ENCODE data around the gene STRBP. TPM values are rescaled to one million over a fixed set of nuclear protein-coding genes. Genes with fewer than 3 reads are reported as not detected.

Gene STRBP
- total and polyA plus RNA-seq, 2 of the 4 experiments (the other 2 are of a cell fraction), result 2.1 to 2.5 TPM

GRCh38 chr9:123107639-123108285 is 160.6 kb downstream of the STRBP start:
- H2BK5ac ChIP-seq (ENCODE audit: low read depth, low read length, poor library complexity, severe bottlenecking), result no peak overlapping the region
- intact Hi-C loops (cut with micrococcal nuclease) (no loop called here), in situ Hi-C loops (cut with MboI; ENCODE audit: low sequenced_read_pairs) (no loop called here), dilution Hi-C loops (cut with HindIII; ENCODE audit: low sequenced_read_pairs, unreplicated experiment) (no loop called here)
- H4K20me1 ChIP-seq (ENCODE audit: insufficient read depth, low read length), result peaks cover 5% of the 10 kb centered on the region; the same call in 1 of the 2 replicates
- DNase-seq (no peak), ATAC-seq (ENCODE audit: low read depth) (no peak)
- no peak overlapping the region for H2AFZ ChIP-seq (replicated peaks; ENCODE audit: low read length, poor library complexity)
- H4K8ac ChIP-seq (ENCODE audit: low read depth in 2 of 2, low read length in 2 of 2), result no peak overlapping the region
- H3K4ac ChIP-seq (ENCODE audit: low read depth, low read length), result no peak overlapping the region
- H2BK20ac ChIP-seq (ENCODE audit: low read depth, low read length), result no peak overlapping the region
- H2AK5ac ChIP-seq (ENCODE audit: low read depth, low read length), result no peak overlapping the region
- peaks cover 0 to 5% of the 10 kb centered on the region in 2 experiments; a peak in 1 of 4 replicates for H3K79me1 ChIP-seq (ENCODE audit: low read depth in 1 of 2, low read length in 2 of 2)
- H3K4me1 ChIP-seq (ENCODE audit: control insufficient read depth, insufficient read depth, low read length), result peaks cover 3% of the 10 kb centered on the region; the same call in 1 of the 2 replicates
- no peak overlapping the region for H3K56ac ChIP-seq (ENCODE audit: extremely low read depth, insufficient read depth, low read length)
- H3K23ac ChIP-seq (ENCODE audit: low read depth, low read length), result no peak overlapping the region
- H2BK15ac ChIP-seq (ENCODE audit: low read depth, low read length), result no peak overlapping the region
- ChIA-PET POLR2A (ENCODE audit: unreplicated experiment) (no interaction called here), CTCF (no interaction called here)
- no peak overlapping the region for H3K4me2 ChIP-seq (ENCODE audit: low read depth, low read length)
- 100% methylated on average over 1 of the region's 11 CpGs; no CpG with 5 or more reads in 1 of the 2 experiments for WGBS, 2 experiments (ENCODE audit: extremely low coverage in 2 of 2, insufficient read length in 1 of 2)
- H2BK120ac ChIP-seq (ENCODE audit: low read depth, low read length), result no peak overlapping the region
- H3K18ac ChIP-seq (ENCODE audit: low read depth, low read length), result no peak overlapping the region
- no peak overlapping the region for H3K14ac ChIP-seq (replicated peaks; ENCODE audit: low read depth, low read length)
- H4K5ac ChIP-seq (ENCODE audit: low read depth, low read length), result no peak overlapping the region
- no peak overlapping the region for H3K27ac ChIP-seq (ENCODE audit: insufficient read depth, low read length)
- H2AK9ac ChIP-seq (replicated peaks; ENCODE audit: low read depth, low read length, poor library complexity), result no peak overlapping the region
- no peak overlapping the region for H3K4me3 ChIP-seq (ENCODE audit: insufficient read depth, low read depth, low read length)
- no peak overlapping the region for H4K91ac ChIP-seq (ENCODE audit: insufficient read depth, low read depth, low read length)
- peaks cover 52% of the 10 kb centered on the region for H3K36me3 ChIP-seq (ENCODE audit: control insufficient read depth, insufficient read depth, low read length)
- BruUV-seq (replicated peaks), result no TSS peak
- no peaks in the 10 kb centered on the region for H3K27me3 ChIP-seq (ENCODE audit: control insufficient read depth, insufficient read depth, low read length)
- TF ChIP-seq, protein P1, sequence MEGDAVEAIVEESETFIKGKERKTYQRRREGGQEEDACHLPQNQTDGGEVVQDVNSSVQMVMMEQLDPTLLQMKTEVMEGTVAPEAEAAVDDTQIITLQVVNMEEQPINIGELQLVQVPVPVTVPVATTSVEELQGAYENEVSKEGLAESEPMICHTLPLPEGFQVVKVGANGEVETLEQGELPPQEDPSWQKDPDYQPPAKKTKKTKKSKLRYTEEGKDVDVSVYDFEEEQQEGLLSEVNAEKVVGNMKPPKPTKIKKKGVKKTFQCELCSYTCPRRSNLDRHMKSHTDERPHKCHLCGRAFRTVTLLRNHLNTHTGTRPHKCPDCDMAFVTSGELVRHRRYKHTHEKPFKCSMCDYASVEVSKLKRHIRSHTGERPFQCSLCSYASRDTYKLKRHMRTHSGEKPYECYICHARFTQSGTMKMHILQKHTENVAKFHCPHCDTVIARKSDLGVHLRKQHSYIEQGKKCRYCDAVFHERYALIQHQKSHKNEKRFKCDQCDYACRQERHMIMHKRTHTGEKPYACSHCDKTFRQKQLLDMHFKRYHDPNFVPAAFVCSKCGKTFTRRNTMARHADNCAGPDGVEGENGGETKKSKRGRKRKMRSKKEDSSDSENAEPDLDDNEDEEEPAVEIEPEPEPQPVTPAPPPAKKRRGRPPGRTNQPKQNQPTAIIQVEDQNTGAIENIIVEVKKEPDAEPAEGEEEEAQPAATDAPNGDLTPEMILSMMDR (conservative IDR thresholded peaks at IDR 0.05; ENCODE audit: low read depth, low read length), result no peak
- TF ChIP-seq NFE2L2 (IDR thresholded peaks at IDR 0.05; ENCODE audit: low read depth, low read length) (no peak), RFX5 (IDR thresholded peaks at IDR 0.05; ENCODE audit: low read depth, low read length) (no peak), USF2 (IDR thresholded peaks at IDR 0.05; ENCODE audit: low read depth, low read length) (no peak), MXI1 (IDR thresholded peaks at IDR 0.05; ENCODE audit: borderline replicate concordance, low read depth, low read length) (no peak), MAFK (IDR thresholded peaks at IDR 0.05; ENCODE audit: low read depth, low read length) (no peak), CHD1 (IDR thresholded peaks at IDR 0.05; ENCODE audit: low read depth, low read length) (no peak), SMC3 (IDR thresholded peaks at IDR 0.05; ENCODE audit: low read depth, low read length) (no peak), FOS (IDR thresholded peaks at IDR 0.05; ENCODE audit: low read depth, low read length) (no peak), POLR2A (IDR thresholded peaks at IDR 0.05; ENCODE audit: low read depth, low read length) (no peak)
- TF ChIP-seq, protein P2, sequence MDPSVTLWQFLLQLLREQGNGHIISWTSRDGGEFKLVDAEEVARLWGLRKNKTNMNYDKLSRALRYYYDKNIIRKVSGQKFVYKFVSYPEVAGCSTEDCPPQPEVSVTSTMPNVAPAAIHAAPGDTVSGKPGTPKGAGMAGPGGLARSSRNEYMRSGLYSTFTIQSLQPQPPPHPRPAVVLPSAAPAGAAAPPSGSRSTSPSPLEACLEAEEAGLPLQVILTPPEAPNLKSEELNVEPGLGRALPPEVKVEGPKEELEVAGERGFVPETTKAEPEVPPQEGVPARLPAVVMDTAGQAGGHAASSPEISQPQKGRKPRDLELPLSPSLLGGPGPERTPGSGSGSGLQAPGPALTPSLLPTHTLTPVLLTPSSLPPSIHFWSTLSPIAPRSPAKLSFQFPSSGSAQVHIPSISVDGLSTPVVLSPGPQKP (IDR thresholded peaks at IDR 0.05; ENCODE audit: borderline replicate concordance, low read depth, low read length), result no peak
- no peaks in the 10 kb centered on the region for H3K9me3 ChIP-seq (ENCODE audit: control insufficient read depth, insufficient read depth, low read length)
- H3K9me1 ChIP-seq (ENCODE audit: insufficient read depth, low read length), result peaks cover 7% of the 10 kb centered on the region
- no peak overlapping the region for H3K9ac ChIP-seq (ENCODE audit: low read depth, low read length)

All from IMR-90 (cell line).